GM18873 (cell line): ENCODE data around the gene FAM98B.

Experiments used
- ATAC-seq: cut with Tn5 transposase; IDR thresholded peaks from one replicate; pipeline ENCODE4 v1.9.1; 2021; ENCODE audit warnings: mild to moderate bottlenecking, moderate library complexity, moderate number of reproducible peaks; ENCODE audit not compliant: unreplicated experiment, low FRiP score

The FAM98B gene

GRCh38 chr15:38534691-38535090 is 80.8 kb downstream of the FAM98B start:
- no peak for ATAC-seq

- no peak for ATAC-seq
Observed at GRCh38 chr15:38535491-38536200, 81.7 kb downstream of the FAM98B start.

- no peak for ATAC-seq
Observed at GRCh38 chr15:38536201-38536676, 82.3 kb downstream of the FAM98B start.
